SH-SY5Y (cell line): ENCODE measurements around the gene SIGLEC7.

ENCODE experiments used
- GATA2 ChIP-seq: IDR thresholded peaks from 2 replicates; pipeline ENCODE4 v1.6.1; 2011; ENCODE audit warnings: mild to moderate bottlenecking, low read depth, low read length
- GATA3 ChIP-seq: IDR thresholded peaks from 2 replicates; pipeline ENCODE4 v1.6.1; 2011; ENCODE audit warnings: low read depth, mild to moderate bottlenecking, low read length, moderate library complexity

- no peak for TF ChIP-seq GATA2
- TF ChIP-seq GATA3 = no peak
These were observed 8.5 kb downstream of the SIGLEC7 start for GRCh38 chr19:51150627-51151026.
